ENCODE measurements around the gene TGIF1. TPM values are rescaled to one million over a fixed set of nuclear protein-coding genes. Genes with fewer than 3 reads are reported as not detected.

The TGIF1 gene
- polyA plus RNA-seq, 1 donor from 2014 or later, result 3.6 TPM

DNA sequence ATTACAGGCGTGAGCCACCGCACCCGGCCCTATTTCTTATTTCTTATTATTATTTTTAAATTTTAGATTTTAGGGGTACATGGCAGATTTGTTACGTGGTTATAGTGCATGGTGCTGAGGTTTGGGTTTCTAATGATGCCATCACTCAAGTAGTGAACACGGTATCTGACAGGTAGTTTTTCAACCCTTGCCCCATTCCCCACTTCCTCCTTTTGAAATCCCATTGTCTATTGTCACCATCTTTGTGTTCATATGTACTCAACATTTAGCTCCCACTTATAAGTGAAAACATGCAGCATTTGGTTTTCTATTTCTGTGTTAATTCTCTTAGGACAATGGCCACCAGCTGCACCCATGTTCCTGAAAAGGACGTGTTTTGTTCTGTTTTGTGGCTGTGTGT lies 39.5 kb downstream of the TGIF1 start:
- no peak overlapping the region for H3K4me3 ChIP-seq (ENCODE audit: low read length)
- H3K36me3 ChIP-seq (ENCODE audit: insufficient read depth, low read length), result no peaks in the 10 kb centered on the region
- H3K9ac ChIP-seq (ENCODE audit: low read length), result no peak overlapping the region
- H3K9me3 ChIP-seq (ENCODE audit: low read length), result no peaks in the 10 kb centered on the region
- TF ChIP-seq MXI1 (conservative IDR thresholded peaks at IDR 0.05; ENCODE audit: poor library complexity, severe bottlenecking) (no peak), EZH2 (IDR thresholded peaks at IDR 0.05; ENCODE audit: borderline replicate concordance, insufficient read depth, low read length, poor library complexity, severe bottlenecking) (no peak), EP300 (conservative IDR thresholded peaks at IDR 0.05; ENCODE audit: poor library complexity, severe bottlenecking) (no peak), SMC3 (conservative IDR thresholded peaks at IDR 0.05; ENCODE audit: poor library complexity) (no peak), RAD21 (conservative IDR thresholded peaks at IDR 0.05) (no peak), TAF1 (IDR thresholded peaks at IDR 0.05; ENCODE audit: low read depth) (no peak), POLR2AphosphoS5 (IDR thresholded peaks at IDR 0.05) (no peak)
- TF ChIP-seq, protein P1, sequence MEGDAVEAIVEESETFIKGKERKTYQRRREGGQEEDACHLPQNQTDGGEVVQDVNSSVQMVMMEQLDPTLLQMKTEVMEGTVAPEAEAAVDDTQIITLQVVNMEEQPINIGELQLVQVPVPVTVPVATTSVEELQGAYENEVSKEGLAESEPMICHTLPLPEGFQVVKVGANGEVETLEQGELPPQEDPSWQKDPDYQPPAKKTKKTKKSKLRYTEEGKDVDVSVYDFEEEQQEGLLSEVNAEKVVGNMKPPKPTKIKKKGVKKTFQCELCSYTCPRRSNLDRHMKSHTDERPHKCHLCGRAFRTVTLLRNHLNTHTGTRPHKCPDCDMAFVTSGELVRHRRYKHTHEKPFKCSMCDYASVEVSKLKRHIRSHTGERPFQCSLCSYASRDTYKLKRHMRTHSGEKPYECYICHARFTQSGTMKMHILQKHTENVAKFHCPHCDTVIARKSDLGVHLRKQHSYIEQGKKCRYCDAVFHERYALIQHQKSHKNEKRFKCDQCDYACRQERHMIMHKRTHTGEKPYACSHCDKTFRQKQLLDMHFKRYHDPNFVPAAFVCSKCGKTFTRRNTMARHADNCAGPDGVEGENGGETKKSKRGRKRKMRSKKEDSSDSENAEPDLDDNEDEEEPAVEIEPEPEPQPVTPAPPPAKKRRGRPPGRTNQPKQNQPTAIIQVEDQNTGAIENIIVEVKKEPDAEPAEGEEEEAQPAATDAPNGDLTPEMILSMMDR (IDR thresholded peaks at IDR 0.05; ENCODE audit: poor library complexity, severe bottlenecking), result no peak
- TF ChIP-seq, protein P2, sequence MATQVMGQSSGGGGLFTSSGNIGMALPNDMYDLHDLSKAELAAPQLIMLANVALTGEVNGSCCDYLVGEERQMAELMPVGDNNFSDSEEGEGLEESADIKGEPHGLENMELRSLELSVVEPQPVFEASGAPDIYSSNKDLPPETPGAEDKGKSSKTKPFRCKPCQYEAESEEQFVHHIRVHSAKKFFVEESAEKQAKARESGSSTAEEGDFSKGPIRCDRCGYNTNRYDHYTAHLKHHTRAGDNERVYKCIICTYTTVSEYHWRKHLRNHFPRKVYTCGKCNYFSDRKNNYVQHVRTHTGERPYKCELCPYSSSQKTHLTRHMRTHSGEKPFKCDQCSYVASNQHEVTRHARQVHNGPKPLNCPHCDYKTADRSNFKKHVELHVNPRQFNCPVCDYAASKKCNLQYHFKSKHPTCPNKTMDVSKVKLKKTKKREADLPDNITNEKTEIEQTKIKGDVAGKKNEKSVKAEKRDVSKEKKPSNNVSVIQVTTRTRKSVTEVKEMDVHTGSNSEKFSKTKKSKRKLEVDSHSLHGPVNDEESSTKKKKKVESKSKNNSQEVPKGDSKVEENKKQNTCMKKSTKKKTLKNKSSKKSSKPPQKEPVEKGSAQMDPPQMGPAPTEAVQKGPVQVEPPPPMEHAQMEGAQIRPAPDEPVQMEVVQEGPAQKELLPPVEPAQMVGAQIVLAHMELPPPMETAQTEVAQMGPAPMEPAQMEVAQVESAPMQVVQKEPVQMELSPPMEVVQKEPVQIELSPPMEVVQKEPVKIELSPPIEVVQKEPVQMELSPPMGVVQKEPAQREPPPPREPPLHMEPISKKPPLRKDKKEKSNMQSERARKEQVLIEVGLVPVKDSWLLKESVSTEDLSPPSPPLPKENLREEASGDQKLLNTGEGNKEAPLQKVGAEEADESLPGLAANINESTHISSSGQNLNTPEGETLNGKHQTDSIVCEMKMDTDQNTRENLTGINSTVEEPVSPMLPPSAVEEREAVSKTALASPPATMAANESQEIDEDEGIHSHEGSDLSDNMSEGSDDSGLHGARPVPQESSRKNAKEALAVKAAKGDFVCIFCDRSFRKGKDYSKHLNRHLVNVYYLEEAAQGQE (IDR thresholded peaks at IDR 0.05; ENCODE audit: borderline replicate concordance), result no peak
- H3K27me3 ChIP-seq (ENCODE audit: insufficient read depth, low read depth, low read length), result no peaks in the 10 kb centered on the region
- H3K79me2 ChIP-seq (replicated peaks; ENCODE audit: insufficient read depth, low read length), result no peaks in the 10 kb centered on the region
- no peak overlapping the region for H2AFZ ChIP-seq (ENCODE audit: low read depth, low read length)
- no peaks in the 10 kb centered on the region for H3K9me2 ChIP-seq (ENCODE audit: insufficient read depth, low read length)
- H4K20me1 ChIP-seq (ENCODE audit: insufficient read depth), result no peaks in the 10 kb centered on the region
- H3K4me2 ChIP-seq (ENCODE audit: low read length), result no peak overlapping the region
- H3F3A ChIP-seq (ENCODE audit: insufficient read depth, low read length, poor library complexity, severe bottlenecking), result no peaks in the 10 kb centered on the region
- H3K27ac ChIP-seq (ENCODE audit: low read length), result no peak overlapping the region

DNA sequence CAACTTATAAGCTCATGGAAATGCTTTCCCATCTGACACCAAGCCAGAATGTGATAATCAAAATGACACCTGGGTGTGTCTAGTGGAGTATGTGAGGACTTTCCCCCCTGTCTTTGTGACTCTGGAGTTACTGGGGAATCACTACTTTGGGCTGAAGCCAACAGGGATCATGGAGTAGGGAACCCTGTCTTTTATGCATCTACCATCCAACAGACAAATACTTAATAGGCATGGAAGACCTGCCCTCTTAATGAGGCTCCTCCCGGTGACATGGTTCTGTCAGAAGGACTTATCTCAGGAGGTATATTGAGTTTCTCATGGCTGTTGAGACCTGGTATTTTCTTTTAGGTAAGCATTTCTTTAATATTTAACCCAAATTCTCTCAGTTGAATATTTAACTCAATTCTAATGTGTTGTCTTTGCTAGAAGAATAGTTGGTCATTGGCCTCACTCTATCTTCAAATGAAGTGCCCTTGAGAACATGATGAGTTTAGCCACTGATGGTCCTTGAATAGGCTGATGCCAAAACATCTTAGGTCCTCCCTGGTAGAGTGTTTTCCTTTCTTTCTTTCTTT lies 42.1 kb downstream of the TGIF1 start:
- Histone ChIP-seq H3K4me2 (ENCODE audit: low read length) (no peak overlapping the region), H3K9me3 (ENCODE audit: low read length) (no peaks in the 10 kb centered on the region), H3K36me3 (ENCODE audit: insufficient read depth, low read length) (no peaks in the 10 kb centered on the region), H3K79me2 (replicated peaks; ENCODE audit: insufficient read depth, low read length) (no peaks in the 10 kb centered on the region), H3K9ac (ENCODE audit: low read length) (no peak overlapping the region), H3K27ac (ENCODE audit: low read length) (no peak overlapping the region), H4K20me1 (ENCODE audit: insufficient read depth) (no peaks in the 10 kb centered on the region), H3K9me2 (ENCODE audit: insufficient read depth, low read length) (no peaks in the 10 kb centered on the region), H3K4me3 (ENCODE audit: low read length) (no peak overlapping the region), H3K27me3 (ENCODE audit: insufficient read depth, low read depth, low read length) (no peaks in the 10 kb centered on the region), H3F3A (ENCODE audit: insufficient read depth, low read length, poor library complexity, severe bottlenecking) (no peaks in the 10 kb centered on the region), H2AFZ (ENCODE audit: low read depth, low read length) (no peak overlapping the region)
- TF ChIP-seq, protein P2 (IDR thresholded peaks at IDR 0.05; ENCODE audit: borderline replicate concordance), result no peak
- TF ChIP-seq EP300 (conservative IDR thresholded peaks at IDR 0.05; ENCODE audit: poor library complexity, severe bottlenecking) (no peak), MXI1 (conservative IDR thresholded peaks at IDR 0.05; ENCODE audit: poor library complexity, severe bottlenecking) (no peak), EZH2 (IDR thresholded peaks at IDR 0.05; ENCODE audit: borderline replicate concordance, insufficient read depth, low read length, poor library complexity, severe bottlenecking) (no peak)

Data from neural cell (in vitro differentiated cells).